ENCODE measurements around the gene NFIA.

NFIA gene

GRCh38 chr1:61395146-61395800 is 312.9 kb downstream of the NFIA start:
- H3K4me3 ChIP-seq (ENCODE audit: low read length), result no peak overlapping the region
- no peaks in the 10 kb centered on the region for H3K27me3 ChIP-seq (ENCODE audit: control insufficient read depth, insufficient read depth, low read length)
- no peaks in the 10 kb centered on the region for H3K36me3 ChIP-seq (ENCODE audit: control insufficient read depth, insufficient read depth, low read length)
- no CpG with 5 or more reads among the region's 6 CpGs for WGBS (ENCODE audit: insufficient coverage, insufficient read length)
- H3K27ac ChIP-seq (ENCODE audit: low read length), result no peak overlapping the region
- H3K9me3 ChIP-seq (ENCODE audit: control insufficient read depth, insufficient read depth, low read length), result no peaks in the 10 kb centered on the region
- DNase-seq (ENCODE audit: low read depth, low spot score), result no peak
- H3K4me1 ChIP-seq (ENCODE audit: control insufficient read depth, insufficient read depth, low read length), result no peaks in the 10 kb centered on the region

- no CpG with 5 or more reads among the region's 6 CpGs for WGBS (ENCODE audit: insufficient coverage, insufficient read length)
- Histone ChIP-seq H3K27ac (ENCODE audit: low read length) (no peak overlapping the region), H3K4me1 (ENCODE audit: control insufficient read depth, insufficient read depth, low read length) (no peaks in the 10 kb centered on the region), H3K4me3 (ENCODE audit: low read length) (no peak overlapping the region), H3K27me3 (ENCODE audit: control insufficient read depth, insufficient read depth, low read length) (no peaks in the 10 kb centered on the region), H3K36me3 (ENCODE audit: control insufficient read depth, insufficient read depth, low read length) (no peaks in the 10 kb centered on the region), H3K9me3 (ENCODE audit: control insufficient read depth, insufficient read depth, low read length) (no peaks in the 10 kb centered on the region)
- no peak for DNase-seq (ENCODE audit: low read depth, low spot score)
Measured at GRCh38 chr1:61397495-61397894, 315.1 kb downstream of the NFIA start.

GRCh38 chr1:61397935-61398334 is 315.6 kb downstream of the NFIA start:
- WGBS (ENCODE audit: insufficient coverage, insufficient read length), result no CpG with 5 or more reads among the region's 3 CpGs
- no peaks in the 10 kb centered on the region for H3K9me3 ChIP-seq (ENCODE audit: control insufficient read depth, insufficient read depth, low read length)
- no peak overlapping the region for H3K4me3 ChIP-seq (ENCODE audit: low read length)
- no peak overlapping the region for H3K27ac ChIP-seq (ENCODE audit: low read length)
- no peaks in the 10 kb centered on the region for H3K27me3 ChIP-seq (ENCODE audit: control insufficient read depth, insufficient read depth, low read length)
- DNase-seq (ENCODE audit: low read depth, low spot score), result no peak
- H3K36me3 ChIP-seq (ENCODE audit: control insufficient read depth, insufficient read depth, low read length), result no peaks in the 10 kb centered on the region
- no peaks in the 10 kb centered on the region for H3K4me1 ChIP-seq (ENCODE audit: control insufficient read depth, insufficient read depth, low read length)

- WGBS (ENCODE audit: insufficient coverage, insufficient read length), result no CpG with 5 or more reads among the region's 3 CpGs
- no peaks in the 10 kb centered on the region for H3K4me1 ChIP-seq (ENCODE audit: control insufficient read depth, insufficient read depth, low read length)
- H3K27ac ChIP-seq (ENCODE audit: low read length), result no peak overlapping the region
- H3K27me3 ChIP-seq (ENCODE audit: control insufficient read depth, insufficient read depth, low read length), result no peaks in the 10 kb centered on the region
- DNase-seq (ENCODE audit: low read depth, low spot score), result no peak
- H3K36me3 ChIP-seq (ENCODE audit: control insufficient read depth, insufficient read depth, low read length), result no peaks in the 10 kb centered on the region
- no peaks in the 10 kb centered on the region for H3K9me3 ChIP-seq (ENCODE audit: control insufficient read depth, insufficient read depth, low read length)
- H3K4me3 ChIP-seq (ENCODE audit: low read length), result no peak overlapping the region
Measured at GRCh38 chr1:61399199-61399598, 316.8 kb downstream of the NFIA start.

GRCh38 chr1:61400131-61400770 is 317.9 kb downstream of the NFIA start:
- Histone ChIP-seq H3K27ac (ENCODE audit: low read length) (no peak overlapping the region), H3K4me3 (ENCODE audit: low read length) (no peak overlapping the region), H3K27me3 (ENCODE audit: control insufficient read depth, insufficient read depth, low read length) (no peaks in the 10 kb centered on the region), H3K9me3 (ENCODE audit: control insufficient read depth, insufficient read depth, low read length) (no peaks in the 10 kb centered on the region), H3K36me3 (ENCODE audit: control insufficient read depth, insufficient read depth, low read length) (no peaks in the 10 kb centered on the region), H3K4me1 (ENCODE audit: control insufficient read depth, insufficient read depth, low read length) (no peaks in the 10 kb centered on the region)
- no CpG with 5 or more reads among the region's 5 CpGs for WGBS (ENCODE audit: insufficient coverage, insufficient read length)
- DNase-seq (ENCODE audit: low read depth, low spot score), result no peak

- Histone ChIP-seq H3K27me3 (ENCODE audit: control insufficient read depth, insufficient read depth, low read length) (no peaks in the 10 kb centered on the region), H3K36me3 (ENCODE audit: control insufficient read depth, insufficient read depth, low read length) (no peaks in the 10 kb centered on the region), H3K27ac (ENCODE audit: low read length) (no peak overlapping the region), H3K9me3 (ENCODE audit: control insufficient read depth, insufficient read depth, low read length) (no peaks in the 10 kb centered on the region), H3K4me1 (ENCODE audit: control insufficient read depth, insufficient read depth, low read length) (no peaks in the 10 kb centered on the region), H3K4me3 (ENCODE audit: low read length) (no peak overlapping the region)
- DNase-seq (ENCODE audit: low read depth, low spot score), result no peak
- WGBS (ENCODE audit: insufficient coverage, insufficient read length), result 100% methylated on average over 1 of the region's 3 CpGs
Measured at GRCh38 chr1:61400997-61401396, 318.6 kb downstream of the NFIA start.

- no peaks in the 10 kb centered on the region for H3K36me3 ChIP-seq (ENCODE audit: control insufficient read depth, insufficient read depth, low read length)
- H3K27ac ChIP-seq (ENCODE audit: low read length), result no peak overlapping the region
- no peaks in the 10 kb centered on the region for H3K4me1 ChIP-seq (ENCODE audit: control insufficient read depth, insufficient read depth, low read length)
- H3K4me3 ChIP-seq (ENCODE audit: low read length), result no peak overlapping the region
- DNase-seq (ENCODE audit: low read depth, low spot score), result no peak
- H3K27me3 ChIP-seq (ENCODE audit: control insufficient read depth, insufficient read depth, low read length), result no peaks in the 10 kb centered on the region
- no peaks in the 10 kb centered on the region for H3K9me3 ChIP-seq (ENCODE audit: control insufficient read depth, insufficient read depth, low read length)
- WGBS (ENCODE audit: insufficient coverage, insufficient read length), result no CpG with 5 or more reads among the region's 12 CpGs
Measured at GRCh38 chr1:61403679-61404596, 321.6 kb downstream of the NFIA start.

- Histone ChIP-seq H3K36me3 (ENCODE audit: control insufficient read depth, insufficient read depth, low read length) (no peaks in the 10 kb centered on the region), H3K4me1 (ENCODE audit: control insufficient read depth, insufficient read depth, low read length) (no peaks in the 10 kb centered on the region), H3K27ac (ENCODE audit: low read length) (no peak overlapping the region), H3K4me3 (ENCODE audit: low read length) (no peak overlapping the region), H3K27me3 (ENCODE audit: control insufficient read depth, insufficient read depth, low read length) (no peaks in the 10 kb centered on the region), H3K9me3 (ENCODE audit: control insufficient read depth, insufficient read depth, low read length) (no peaks in the 10 kb centered on the region)
- DNase-seq (ENCODE audit: low read depth, low spot score), result no peak
- WGBS (ENCODE audit: insufficient coverage, insufficient read length), result no CpG with 5 or more reads among the region's 4 CpGs
Measured at GRCh38 chr1:61404597-61405376, 322.4 kb downstream of the NFIA start.

- Histone ChIP-seq H3K4me1 (ENCODE audit: control insufficient read depth, insufficient read depth, low read length) (no peaks in the 10 kb centered on the region), H3K27ac (ENCODE audit: low read length) (no peak overlapping the region), H3K27me3 (ENCODE audit: control insufficient read depth, insufficient read depth, low read length) (no peaks in the 10 kb centered on the region), H3K36me3 (ENCODE audit: control insufficient read depth, insufficient read depth, low read length) (no peaks in the 10 kb centered on the region), H3K9me3 (ENCODE audit: control insufficient read depth, insufficient read depth, low read length) (no peaks in the 10 kb centered on the region), H3K4me3 (ENCODE audit: low read length) (no peak overlapping the region)
- no CpG with 5 or more reads among the region's 10 CpGs for WGBS (ENCODE audit: insufficient coverage, insufficient read length)
- DNase-seq (ENCODE audit: low read depth, low spot score), result no peak
Measured at GRCh38 chr1:61406467-61406866, 324.1 kb downstream of the NFIA start.

- Histone ChIP-seq H3K4me1 (ENCODE audit: control insufficient read depth, insufficient read depth, low read length) (no peaks in the 10 kb centered on the region), H3K36me3 (ENCODE audit: control insufficient read depth, insufficient read depth, low read length) (no peaks in the 10 kb centered on the region), H3K4me3 (ENCODE audit: low read length) (no peak overlapping the region), H3K27me3 (ENCODE audit: control insufficient read depth, insufficient read depth, low read length) (no peaks in the 10 kb centered on the region), H3K27ac (ENCODE audit: low read length) (no peak overlapping the region), H3K9me3 (ENCODE audit: control insufficient read depth, insufficient read depth, low read length) (no peaks in the 10 kb centered on the region)
- WGBS (ENCODE audit: insufficient coverage, insufficient read length), result no CpG with 5 or more reads among the region's 1 CpG
- DNase-seq (ENCODE audit: low read depth, low spot score), result no peak
Measured at GRCh38 chr1:61412601-61413000, 330.2 kb downstream of the NFIA start.
